IPS-15b (cell line): ENCODE measurements around the gene KRT76.
"Not testable (repeated sequence)": the region's sequence is repeated elsewhere in the genome, so short reads cannot be mapped to it uniquely, and the experiment has no call there.

Experiments used
- H3K27me3 ChIP-seq: one replicate; pipeline ENCODE4 v1.6.1; 2013; ENCODE audit warnings: low read length; ENCODE audit not compliant: control insufficient read depth, insufficient read depth
- H3K36me3 ChIP-seq: one replicate; pipeline ENCODE4 v1.6.1; 2013; ENCODE audit warnings: low read length; ENCODE audit not compliant: control insufficient read depth, insufficient read depth
- H3K4me1 ChIP-seq: one replicate; pipeline ENCODE4 v1.6.1; 2013; ENCODE audit warnings: mild to moderate bottlenecking, low read length; ENCODE audit not compliant: control insufficient read depth, insufficient read depth
- H3K4me3 ChIP-seq: one replicate; pipeline ENCODE4 v1.5.1; 2013; ENCODE audit warnings: low read depth, low read length
- H3K9ac ChIP-seq: one replicate; pipeline ENCODE4 v1.6.1; 2013; ENCODE audit warnings: low read depth, mild to moderate bottlenecking, low read length
- H3K9me3 ChIP-seq: one replicate; pipeline ENCODE4 v1.6.1; 2013; ENCODE audit warnings: mild to moderate bottlenecking, low read length; ENCODE audit not compliant: control insufficient read depth, insufficient read depth

Gene KRT76

DNA sequence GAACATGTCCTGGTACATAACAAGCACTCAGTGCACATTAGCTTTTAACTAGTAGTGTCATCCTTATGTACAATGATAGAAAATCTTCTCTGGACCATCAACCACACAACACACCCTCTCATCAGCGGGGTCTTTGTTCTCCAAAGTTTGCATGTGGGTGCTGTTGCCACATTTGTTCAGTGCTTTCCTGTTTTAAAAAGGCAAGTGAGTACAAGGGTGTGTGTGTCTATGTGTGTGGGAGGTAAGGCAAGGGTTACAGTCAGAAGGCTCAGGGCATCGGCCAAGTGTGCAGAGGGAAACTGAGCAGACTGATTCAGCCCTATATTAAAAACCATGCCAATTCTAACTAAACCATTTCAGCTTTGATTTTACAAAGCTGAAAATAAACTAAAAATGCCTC, 17.9 kb downstream of the KRT76 start:
- Histone ChIP-seq H3K4me1 (no peaks in the 10 kb centered on the region), H3K9ac (no peak overlapping the region), H3K36me3 (no peaks in the 10 kb centered on the region), H3K27me3 (peaks cover 6% of the 10 kb centered on the region), H3K4me3 (no peak overlapping the region), H3K9me3 (no peaks in the 10 kb centered on the region)

DNA sequence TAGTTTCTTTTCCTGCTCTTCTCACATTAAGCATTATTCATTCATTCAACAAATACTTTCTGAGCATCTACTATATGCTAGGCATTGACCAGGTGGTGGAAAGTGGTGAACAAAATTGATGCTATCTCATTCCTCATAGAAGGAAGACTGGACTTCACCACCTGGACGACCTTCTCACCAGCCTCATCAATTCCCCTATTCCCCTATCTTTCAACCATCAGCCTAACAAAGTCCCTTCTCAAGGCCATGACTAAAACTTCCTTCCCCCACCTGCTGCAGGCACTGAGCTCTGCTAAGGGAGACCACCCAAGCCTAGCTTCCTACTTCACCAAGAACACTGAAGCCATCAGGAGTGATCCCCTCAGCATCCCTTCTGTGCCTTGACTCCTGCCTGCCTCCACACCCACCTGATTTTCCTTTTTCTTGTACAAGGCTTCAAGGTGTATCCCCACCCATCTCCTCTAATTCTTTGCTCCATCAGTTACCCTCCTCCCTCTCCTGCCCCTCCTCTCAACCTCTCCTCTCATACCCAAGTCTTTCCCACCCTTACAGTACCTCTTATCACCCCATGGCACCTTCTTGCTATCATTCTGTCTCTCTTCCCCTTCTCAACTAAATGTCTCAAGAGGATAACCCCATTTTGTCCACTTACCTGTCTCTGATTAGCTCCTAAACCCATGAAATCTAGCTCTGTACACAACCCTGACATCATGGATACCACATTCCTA, 19.5 kb downstream of the KRT76 start:
- Histone ChIP-seq H3K4me1 (no peaks in the 10 kb centered on the region), H3K27me3 (peaks cover 8% of the 10 kb centered on the region), H3K9me3 (no peaks in the 10 kb centered on the region)

DNA sequence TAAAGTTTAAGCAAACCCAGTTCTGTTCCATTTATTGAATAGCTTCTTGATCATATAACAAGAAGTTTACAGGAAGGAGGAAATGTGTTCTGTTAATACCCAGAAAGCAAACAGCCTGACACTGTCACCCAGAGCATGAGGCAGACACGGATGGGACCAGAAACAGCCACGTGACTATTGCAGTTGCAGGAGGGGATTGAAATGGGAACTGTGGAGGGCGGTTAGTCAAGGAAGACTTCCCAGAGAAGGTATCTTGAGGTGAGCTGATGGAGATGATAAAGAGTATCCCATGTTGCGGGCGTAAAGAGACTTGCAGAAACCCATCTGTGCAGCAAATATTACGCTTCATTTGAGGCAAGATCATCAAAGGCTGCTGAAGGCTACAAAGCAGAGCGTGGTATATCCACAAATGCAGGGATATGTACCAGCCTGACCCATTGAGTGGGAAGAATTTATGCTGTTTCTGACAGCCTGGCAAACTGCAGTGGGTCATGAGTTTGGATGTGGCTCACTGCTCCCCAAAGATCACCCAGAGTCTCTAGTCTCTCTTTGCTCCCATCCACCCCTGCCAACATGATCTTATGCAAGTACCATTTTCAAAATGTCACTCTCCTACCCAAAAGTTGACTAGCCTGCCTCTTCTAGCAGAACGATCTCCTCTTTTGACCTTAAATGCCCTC, 20.7 kb downstream of the KRT76 start:
- H3K36me3 ChIP-seq: no peaks in the 10 kb centered on the region

More for the DNA sequence above, 19.5 kb downstream of the KRT76 start:
- H3K9ac ChIP-seq: no peak overlapping the region
- H3K4me3 ChIP-seq: no peak overlapping the region
- H3K36me3 ChIP-seq: no peaks in the 10 kb centered on the region

GRCh38 chr12:52755533-52755932, 21.6 kb downstream of the KRT76 start:
- Histone ChIP-seq H3K4me3 (no peak overlapping the region), H3K4me1 (no peaks in the 10 kb centered on the region), H3K9ac (no peak overlapping the region), H3K9me3 (no peaks in the 10 kb centered on the region), H3K27me3 (peaks cover 11% of the 10 kb centered on the region), H3K36me3 (no peaks in the 10 kb centered on the region)

More for the DNA sequence above, 20.7 kb downstream of the KRT76 start:
- no peak overlapping the region for H3K9ac ChIP-seq
- H3K9me3 ChIP-seq: no peaks in the 10 kb centered on the region
- H3K27me3 ChIP-seq: peaks cover 8% of the 10 kb centered on the region
- no peaks in the 10 kb centered on the region for H3K4me1 ChIP-seq
- H3K4me3 ChIP-seq: no peak overlapping the region

DNA sequence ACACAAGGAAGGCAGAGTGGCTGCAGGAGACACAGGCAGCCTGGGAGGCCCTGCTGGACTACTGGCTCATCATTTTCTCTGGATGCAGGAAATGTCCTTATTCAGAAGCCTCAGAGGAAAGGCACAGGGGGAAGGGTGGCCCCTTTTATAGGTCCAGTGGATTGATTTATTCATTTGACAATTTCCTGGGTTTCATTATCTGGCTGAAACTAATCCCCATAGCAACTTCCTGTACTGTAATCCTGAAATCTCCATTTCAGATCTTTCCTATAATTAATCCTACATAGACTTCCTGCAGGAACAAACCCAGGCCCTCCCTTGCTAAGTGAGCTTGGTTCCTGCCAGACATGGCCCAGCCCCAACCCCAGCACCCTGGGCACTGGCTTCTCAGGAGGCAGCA, 23.0 kb downstream of the KRT76 start:
- Histone ChIP-seq H3K4me1 (no peaks in the 10 kb centered on the region), H3K4me3 (no peak overlapping the region), H3K36me3 (no peaks in the 10 kb centered on the region), H3K9ac (no peak overlapping the region), H3K27me3 (peaks cover 11% of the 10 kb centered on the region), H3K9me3 (no peaks in the 10 kb centered on the region)

DNA sequence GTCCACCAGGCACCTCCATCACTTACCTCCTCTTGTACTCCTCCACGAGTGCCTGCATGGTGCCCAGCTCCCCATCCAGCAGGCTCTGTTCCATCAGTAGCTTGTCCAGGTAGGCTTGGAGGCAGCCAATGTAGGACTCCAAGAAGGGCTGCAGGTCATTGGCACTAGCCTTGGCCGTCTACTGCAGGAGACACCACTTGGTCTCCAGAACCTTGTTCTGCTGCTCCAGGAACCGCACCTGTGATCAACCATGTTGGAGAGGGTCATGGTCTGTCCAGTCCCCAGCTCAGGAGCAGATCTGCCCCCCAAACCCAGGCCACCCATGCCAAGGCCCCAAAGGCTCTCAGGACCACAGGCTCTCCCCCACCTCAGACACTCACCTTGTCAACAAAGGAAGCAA, 23.9 kb downstream of the KRT76 start:
- Histone ChIP-seq H3K9ac (no peak overlapping the region), H3K4me1 (no peaks in the 10 kb centered on the region), H3K9me3 (no peaks in the 10 kb centered on the region), H3K36me3 (no peaks in the 10 kb centered on the region), H3K4me3 (no peak overlapping the region), H3K27me3 (peaks cover 11% of the 10 kb centered on the region)

GRCh38 chr12:52752516-52752915, 24.6 kb downstream of the KRT76 start:
- no peak overlapping the region for H3K9ac ChIP-seq
- H3K4me3 ChIP-seq: no peak overlapping the region
- peaks cover 8% of the 10 kb centered on the region for H3K27me3 ChIP-seq
- no peaks in the 10 kb centered on the region for H3K36me3 ChIP-seq
- H3K4me1 ChIP-seq: no peaks in the 10 kb centered on the region
- no peaks in the 10 kb centered on the region for H3K9me3 ChIP-seq

GRCh38 chr12:52751795-52752194, 25.4 kb downstream of the KRT76 start:
- no peak overlapping the region for H3K4me3 ChIP-seq
- H3K9me3 ChIP-seq: no peaks in the 10 kb centered on the region
- H3K36me3 ChIP-seq: no peaks in the 10 kb centered on the region
- H3K27me3 ChIP-seq: peaks cover 8% of the 10 kb centered on the region
- no peaks in the 10 kb centered on the region for H3K4me1 ChIP-seq
- no peak overlapping the region for H3K9ac ChIP-seq

DNA sequence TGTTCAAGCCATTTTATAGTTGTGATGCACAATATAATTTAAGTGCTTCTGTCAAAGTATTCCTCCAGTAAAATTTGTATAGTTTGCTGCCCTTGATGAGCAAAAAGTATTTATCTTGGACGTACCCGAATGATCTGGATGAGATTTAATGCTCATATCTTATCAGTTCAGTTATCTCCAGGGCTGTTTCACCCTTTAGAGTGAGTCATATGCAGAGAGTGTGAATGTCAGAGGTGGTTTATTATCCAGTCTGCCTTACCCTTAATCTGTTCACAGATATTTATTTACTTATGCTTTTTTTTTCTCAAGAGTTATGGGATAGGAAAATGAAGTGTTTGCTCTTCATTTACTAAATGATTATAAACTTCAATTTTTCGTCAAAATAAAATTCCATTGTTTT, 26.6 kb downstream of the KRT76 start:
- H3K27me3 ChIP-seq: peaks cover 11% of the 10 kb centered on the region
- not testable (repeated sequence) for H3K4me3 ChIP-seq, H3K4me1 ChIP-seq, H3K36me3 ChIP-seq, H3K9me3 ChIP-seq, H3K9ac ChIP-seq

DNA sequence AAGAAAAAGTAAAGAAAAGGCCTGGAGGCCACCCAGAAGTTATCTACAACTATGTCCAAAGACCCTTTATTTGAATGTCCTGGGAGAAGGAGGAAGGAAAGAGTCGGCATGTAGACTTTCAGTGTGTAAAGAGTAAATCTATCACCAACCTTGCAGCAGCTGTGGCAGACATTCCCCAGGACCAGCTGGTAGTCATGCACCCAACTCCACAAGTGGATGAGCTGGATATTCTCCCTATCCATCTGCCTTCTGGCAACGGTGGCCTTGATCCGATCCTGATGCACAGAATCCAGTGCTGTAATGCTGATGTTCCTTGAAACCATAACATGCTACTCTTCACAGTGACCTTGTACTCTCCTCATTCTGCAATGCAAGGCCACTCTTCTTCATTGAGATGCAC, 27.3 kb downstream of the KRT76 start:
- H3K9me3 ChIP-seq: no peaks in the 10 kb centered on the region
- H3K36me3 ChIP-seq: no peaks in the 10 kb centered on the region
- peaks cover 15% of the 10 kb centered on the region for H3K27me3 ChIP-seq
- no peaks in the 10 kb centered on the region for H3K4me1 ChIP-seq
- no peak overlapping the region for H3K9ac ChIP-seq
- H3K4me3 ChIP-seq: no peak overlapping the region

GRCh38 chr12:52748578-52748977, 28.6 kb downstream of the KRT76 start:
- Histone ChIP-seq H3K4me3 (no peak overlapping the region), H3K36me3 (no peaks in the 10 kb centered on the region), H3K27me3 (peaks cover 15% of the 10 kb centered on the region), H3K4me1 (no peaks in the 10 kb centered on the region), H3K9ac (no peak overlapping the region), H3K9me3 (no peaks in the 10 kb centered on the region)

- Histone ChIP-seq H3K27me3 (peaks cover 9% of the 10 kb centered on the region), H3K36me3 (no peaks in the 10 kb centered on the region), H3K9ac (no peak overlapping the region), H3K4me3 (no peak overlapping the region), H3K4me1 (no peaks in the 10 kb centered on the region), H3K9me3 (no peaks in the 10 kb centered on the region)
These were observed 31.6 kb downstream of the KRT76 start for GRCh38 chr12:52745554-52745953.
